WERI-Rb-1 (cell line): Measurements from ENCODE around the gene HSD17B13.
"Not testable (repeated sequence)": the region's sequence is repeated elsewhere in the genome, so short reads cannot be mapped to it uniquely, and the experiment has no call there.

Source experiments
- DNase-seq: peaks from one replicate; pipeline ENCODE4 v3.0.0-alpha.2; 2020
- H3K27ac ChIP-seq: fragments of 250-450 bp; sonication (Bioruptor Pico); 2 replicates; pipeline ENCODE4 v1.5.1; 2020; ENCODE audit warnings: mild to moderate bottlenecking, moderate library complexity
- H3K27me3 ChIP-seq: fragments of 250-450 bp; sonication (Bioruptor Pico); 2 replicates; pipeline ENCODE4 v1.5.1; 2021; ENCODE audit warnings: mild to moderate bottlenecking, low read depth, moderate library complexity; ENCODE audit not compliant: insufficient read depth, severe bottlenecking
- H3K36me3 ChIP-seq: fragments of 250-450 bp; sonication (Bioruptor Pico); 2 replicates; pipeline ENCODE4 v1.5.1; 2020; ENCODE audit warnings: mild to moderate bottlenecking, moderate library complexity
- H3K4me3 ChIP-seq: 2 replicates; pipeline ENCODE4 v1.5.1; 2011; ENCODE audit warnings: low read depth, mild to moderate bottlenecking, control low read depth, low read length
- H3K9me3 ChIP-seq: fragments of 250-450 bp; sonication (Bioruptor Pico); 2 replicates; pipeline ENCODE4 v1.5.1; 2021; ENCODE audit warnings: mild to moderate bottlenecking, moderate library complexity; ENCODE audit not compliant: severe bottlenecking
- TF ChIP-seq, protein P1 (sequence below): IDR thresholded peaks from 2 replicates; pipeline ENCODE4 v1.5.1; 2011; ENCODE audit warnings: low read depth, mild to moderate bottlenecking, control low read depth, inconsistent platforms, low read length

The HSD17B13 gene

GRCh38 chr4:87342872-87343271 lies 20.2 kb upstream of the HSD17B13 start:
- Histone ChIP-seq H3K9me3 (no peaks in the 10 kb centered on the region), H3K27ac (no peak overlapping the region), H3K4me3 (no peak overlapping the region), H3K27me3 (no peaks in the 10 kb centered on the region), H3K36me3 (no peaks in the 10 kb centered on the region)
- no peak for DNase-seq
- TF ChIP-seq, protein P1, sequence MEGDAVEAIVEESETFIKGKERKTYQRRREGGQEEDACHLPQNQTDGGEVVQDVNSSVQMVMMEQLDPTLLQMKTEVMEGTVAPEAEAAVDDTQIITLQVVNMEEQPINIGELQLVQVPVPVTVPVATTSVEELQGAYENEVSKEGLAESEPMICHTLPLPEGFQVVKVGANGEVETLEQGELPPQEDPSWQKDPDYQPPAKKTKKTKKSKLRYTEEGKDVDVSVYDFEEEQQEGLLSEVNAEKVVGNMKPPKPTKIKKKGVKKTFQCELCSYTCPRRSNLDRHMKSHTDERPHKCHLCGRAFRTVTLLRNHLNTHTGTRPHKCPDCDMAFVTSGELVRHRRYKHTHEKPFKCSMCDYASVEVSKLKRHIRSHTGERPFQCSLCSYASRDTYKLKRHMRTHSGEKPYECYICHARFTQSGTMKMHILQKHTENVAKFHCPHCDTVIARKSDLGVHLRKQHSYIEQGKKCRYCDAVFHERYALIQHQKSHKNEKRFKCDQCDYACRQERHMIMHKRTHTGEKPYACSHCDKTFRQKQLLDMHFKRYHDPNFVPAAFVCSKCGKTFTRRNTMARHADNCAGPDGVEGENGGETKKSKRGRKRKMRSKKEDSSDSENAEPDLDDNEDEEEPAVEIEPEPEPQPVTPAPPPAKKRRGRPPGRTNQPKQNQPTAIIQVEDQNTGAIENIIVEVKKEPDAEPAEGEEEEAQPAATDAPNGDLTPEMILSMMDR = no peak

DNA sequence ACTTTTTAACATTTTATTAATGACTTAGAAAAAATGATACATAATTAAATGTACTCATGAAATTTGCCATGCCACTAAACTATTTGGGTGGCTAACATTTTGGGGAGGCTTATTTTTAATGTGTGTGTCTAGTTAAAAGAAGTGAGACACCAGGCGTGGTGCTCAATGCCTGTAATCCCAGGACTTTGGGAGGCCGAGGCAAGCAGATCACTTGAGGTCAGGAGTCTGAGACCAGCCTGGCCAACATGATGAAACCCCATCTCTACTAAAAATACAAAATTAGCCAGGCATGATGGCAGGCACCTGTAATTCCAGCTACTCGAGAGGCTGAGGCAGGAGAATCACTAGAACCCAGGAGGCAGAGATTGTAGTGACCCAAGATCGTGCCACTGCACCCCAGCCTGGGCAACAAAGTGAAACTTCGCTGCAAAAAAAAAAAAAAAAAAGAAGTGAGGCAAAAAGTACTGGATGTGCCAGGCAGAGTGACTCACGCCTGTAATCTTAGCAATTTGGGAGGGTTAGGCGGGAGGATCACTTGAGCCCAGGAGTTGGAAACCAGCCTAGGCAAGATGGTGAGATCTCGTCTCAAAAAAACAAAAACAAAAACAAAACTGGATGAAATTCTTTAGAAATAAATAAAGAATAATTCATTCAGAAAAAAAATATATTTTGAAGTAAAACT lies 19.4 kb upstream of the HSD17B13 start:
- H3K4me3 ChIP-seq, H3K27ac ChIP-seq, H3K9me3 ChIP-seq, DNase-seq, H3K36me3 ChIP-seq, H3K27me3 ChIP-seq: not testable (repeated sequence)

DNA sequence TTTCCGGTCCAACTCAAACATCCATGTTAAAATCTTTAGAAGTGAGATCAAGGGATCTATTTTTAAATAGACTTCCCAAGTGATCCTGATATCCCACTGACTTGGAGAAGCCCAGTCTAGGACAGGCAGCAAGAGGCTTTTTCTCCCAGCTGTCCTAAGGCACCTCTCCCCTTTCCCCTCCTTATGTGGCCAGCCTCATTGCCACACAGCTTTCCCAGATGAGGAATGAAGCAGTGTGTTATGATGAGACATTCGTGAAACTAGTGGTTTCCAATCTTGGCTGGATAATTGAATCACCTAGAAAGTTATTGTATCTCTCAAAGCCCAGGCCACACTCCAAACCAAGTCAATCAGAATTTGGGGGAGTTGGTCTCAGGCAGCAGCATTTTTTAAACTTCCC lies 16.8 kb upstream of the HSD17B13 start:
- no peak overlapping the region for H3K27ac ChIP-seq
- H3K36me3 ChIP-seq = no peaks in the 10 kb centered on the region
- TF ChIP-seq, protein P1 = no peak
- no peaks in the 10 kb centered on the region for H3K9me3 ChIP-seq
- H3K4me3 ChIP-seq = no peak overlapping the region
- no peaks in the 10 kb centered on the region for H3K27me3 ChIP-seq
- DNase-seq = no peak

GRCh38 chr4:87337361-87337760 lies 14.7 kb upstream of the HSD17B13 start:
- Histone ChIP-seq H3K27ac (no peak overlapping the region), H3K9me3 (peaks cover 7% of the 10 kb centered on the region), H3K27me3 (no peaks in the 10 kb centered on the region), H3K36me3 (no peaks in the 10 kb centered on the region), H3K4me3 (no peak overlapping the region)
- TF ChIP-seq, protein P1 = no peak
- DNase-seq = no peak

- Histone ChIP-seq H3K27me3 (no peaks in the 10 kb centered on the region), H3K36me3 (no peaks in the 10 kb centered on the region), H3K27ac (no peak overlapping the region), H3K9me3 (peaks cover 7% of the 10 kb centered on the region), H3K4me3 (no peak overlapping the region)
- no peak for DNase-seq
- TF ChIP-seq, protein P1 = no peak
Observed at GRCh38 chr4:87333267-87333666, 10.6 kb upstream of the HSD17B13 start.

DNA sequence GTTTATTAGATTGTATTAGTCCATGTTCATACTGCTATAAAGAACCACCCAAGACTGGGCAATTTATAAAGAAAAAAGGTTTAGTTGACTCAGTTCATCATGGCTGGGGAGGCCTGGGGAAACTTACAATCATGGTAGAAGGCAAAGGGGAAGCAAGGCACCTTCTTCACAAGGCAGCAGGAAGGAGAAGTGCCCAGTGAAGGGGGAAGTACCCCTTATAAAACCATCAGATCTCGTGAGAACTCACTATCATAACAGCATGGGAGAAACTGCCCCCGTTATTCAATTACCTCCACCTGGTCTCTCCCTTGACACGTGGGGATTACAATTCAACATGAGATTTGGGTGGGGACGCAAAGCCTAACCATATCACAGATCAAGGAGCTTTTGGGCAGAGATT lies 8.1 kb upstream of the HSD17B13 start:
- TF ChIP-seq, protein P1 = no peak
- Histone ChIP-seq H3K4me3 (no peak overlapping the region), H3K36me3 (no peaks in the 10 kb centered on the region), H3K27me3 (no peaks in the 10 kb centered on the region), H3K27ac (no peak overlapping the region), H3K9me3 (peaks cover 7% of the 10 kb centered on the region)
- DNase-seq = no peak
